ENCODE data around the gene CDC42.

GRCh38 chr1:22030057-22030456 lies 22.5 kb upstream of the CDC42 start:
- TF ChIP-seq USF1 (IDR thresholded peaks at IDR 0.05): no peak
- no peak for TF ChIP-seq MAX (IDR thresholded peaks at IDR 0.05)
- TF ChIP-seq REST (IDR thresholded peaks at IDR 0.05; ENCODE audit: low read depth): no peak
- TF ChIP-seq YY1 (IDR thresholded peaks at IDR 0.05; ENCODE audit: low read depth): no peak
- TF ChIP-seq EP300 (IDR thresholded peaks at IDR 0.05; ENCODE audit: borderline replicate concordance): no peak
- TF ChIP-seq EGR1 (IDR thresholded peaks at IDR 0.05): no peak

Measured in Ishikawa (cell line).